ENCODE data around the gene PCID2.

DNA sequence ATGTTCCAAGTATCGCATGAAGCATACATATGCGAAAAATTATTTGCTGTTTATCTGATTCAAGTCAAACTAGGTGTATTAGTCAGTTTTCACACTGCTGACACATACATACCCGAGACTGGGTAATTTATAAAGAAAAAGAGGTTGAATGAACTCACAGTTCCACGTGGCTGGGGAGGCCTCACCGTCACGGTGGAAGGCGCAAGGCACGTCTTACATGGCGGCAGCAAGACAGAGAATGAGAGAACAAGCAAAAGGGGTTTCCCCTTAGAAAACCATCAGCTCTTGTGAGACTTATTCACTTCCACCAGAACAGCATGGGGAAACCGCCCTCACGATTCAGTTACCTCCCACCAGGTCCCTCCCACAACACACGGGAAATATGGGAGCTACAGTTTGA, 63.0 kb downstream of the PCID2 start:
- TF ChIP-seq, protein P1, sequence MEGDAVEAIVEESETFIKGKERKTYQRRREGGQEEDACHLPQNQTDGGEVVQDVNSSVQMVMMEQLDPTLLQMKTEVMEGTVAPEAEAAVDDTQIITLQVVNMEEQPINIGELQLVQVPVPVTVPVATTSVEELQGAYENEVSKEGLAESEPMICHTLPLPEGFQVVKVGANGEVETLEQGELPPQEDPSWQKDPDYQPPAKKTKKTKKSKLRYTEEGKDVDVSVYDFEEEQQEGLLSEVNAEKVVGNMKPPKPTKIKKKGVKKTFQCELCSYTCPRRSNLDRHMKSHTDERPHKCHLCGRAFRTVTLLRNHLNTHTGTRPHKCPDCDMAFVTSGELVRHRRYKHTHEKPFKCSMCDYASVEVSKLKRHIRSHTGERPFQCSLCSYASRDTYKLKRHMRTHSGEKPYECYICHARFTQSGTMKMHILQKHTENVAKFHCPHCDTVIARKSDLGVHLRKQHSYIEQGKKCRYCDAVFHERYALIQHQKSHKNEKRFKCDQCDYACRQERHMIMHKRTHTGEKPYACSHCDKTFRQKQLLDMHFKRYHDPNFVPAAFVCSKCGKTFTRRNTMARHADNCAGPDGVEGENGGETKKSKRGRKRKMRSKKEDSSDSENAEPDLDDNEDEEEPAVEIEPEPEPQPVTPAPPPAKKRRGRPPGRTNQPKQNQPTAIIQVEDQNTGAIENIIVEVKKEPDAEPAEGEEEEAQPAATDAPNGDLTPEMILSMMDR (IDR thresholded peaks at IDR 0.05), result no peak
- TF ChIP-seq POLR2A (IDR thresholded peaks at IDR 0.05), result no peak
